Brain pericyte (primary cell): ENCODE data around the gene PLEKHS1.
"Not testable (repeated sequence)": the region's sequence is repeated elsewhere in the genome, so short reads cannot be mapped to it uniquely, and the experiment has no call there.

Source experiments
- DNase-seq: peaks from one replicate; pipeline ENCODE4 v3.0.0-alpha.2; 2012; ENCODE audit warnings: low read depth, low spot score

PLEKHS1 gene

GRCh38 chr10:113740850-113741249 is 10.6 kb upstream of the PLEKHS1 start:
- DNase-seq = no peak

- DNase-seq = no peak
Observed at GRCh38 chr10:113742466-113742865, 9.0 kb upstream of the PLEKHS1 start.

- DNase-seq = no peak
Observed at GRCh38 chr10:113743594-113743993, 7.9 kb upstream of the PLEKHS1 start.

- no peak for DNase-seq
Observed at GRCh38 chr10:113745374-113745773, 6.1 kb upstream of the PLEKHS1 start.

- DNase-seq = no peak
Observed at GRCh38 chr10:113746217-113746957, 5.1 kb upstream of the PLEKHS1 start.

- no peak for DNase-seq
Observed at GRCh38 chr10:113752553-113752952, 1.1 kb downstream of the PLEKHS1 start.

GRCh38 chr10:113753020-113753692 is 1.7 kb downstream of the PLEKHS1 start:
- DNase-seq = no peak

- DNase-seq = no peak
Observed at GRCh38 chr10:113754125-113754524, 2.6 kb downstream of the PLEKHS1 start.

- no peak for DNase-seq
Observed at GRCh38 chr10:113754768-113755167, 3.3 kb downstream of the PLEKHS1 start.

- DNase-seq = no peak
Observed at GRCh38 chr10:113756940-113757543, 5.6 kb downstream of the PLEKHS1 start.

- no peak for DNase-seq
Observed at GRCh38 chr10:113762083-113762482, 10.6 kb downstream of the PLEKHS1 start.

- DNase-seq = no peak
Observed at GRCh38 chr10:113764582-113764981, 13.1 kb downstream of the PLEKHS1 start.

GRCh38 chr10:113765910-113766309 is 14.4 kb downstream of the PLEKHS1 start:
- DNase-seq = no peak

GRCh38 chr10:113767222-113767621 is 15.7 kb downstream of the PLEKHS1 start:
- DNase-seq = no peak

GRCh38 chr10:113770346-113770745 is 18.9 kb downstream of the PLEKHS1 start:
- no peak for DNase-seq

- DNase-seq = not testable (repeated sequence)
Observed at GRCh38 chr10:113771131-113771530, 19.6 kb downstream of the PLEKHS1 start.

GRCh38 chr10:113775686-113776294 is 24.3 kb downstream of the PLEKHS1 start:
- DNase-seq = no peak

- no peak for DNase-seq
Observed at GRCh38 chr10:113776553-113776952, 25.1 kb downstream of the PLEKHS1 start.

- DNase-seq = no peak
Observed at GRCh38 chr10:113780681-113781250, 29.3 kb downstream of the PLEKHS1 start.

- DNase-seq = no peak
Observed at GRCh38 chr10:113782367-113782766, 30.9 kb downstream of the PLEKHS1 start.

GRCh38 chr10:113782986-113783704 is 31.7 kb downstream of the PLEKHS1 start:
- DNase-seq = no peak
